Stimulated activated naive CD4-positive, alpha-beta T cell (primary cell): ENCODE results near the gene EIF6.
"Not testable (repeated sequence)": the region's sequence is repeated elsewhere in the genome, so short reads cannot be mapped to it uniquely, and the experiment has no call there.

Source experiments
- DNase-seq, 6 experiments: peaks; one replicate each; lab custom pipeline; 2025; lab: John Stamatoyannopoulos, UW

The EIF6 gene

GRCh38 chr20:35284267-35284991, at the start of gene EIF6:
Gene EIF6, minus strand, starts transcription at chr20:35284772. Its CDS starts 285 bp downstream, at chr20:35284487.
- DNase-seq, result peak; percentile 19 to 61 (median 53)

GRCh38 chr20:35333606-35334005, 49.0 kb upstream of the EIF6 start:
- no peak for DNase-seq

GRCh38 chr20:35332540-35333200, 48.1 kb upstream of the EIF6 start:
- DNase-seq, result no peak

GRCh38 chr20:35329435-35330139, 45.0 kb upstream of the EIF6 start:
- peak in 2 of 6 experiments; percentile 4 to 10 for DNase-seq

- DNase-seq, result no peak
Observed at GRCh38 chr20:35328689-35329088, 44.1 kb upstream of the EIF6 start.

- no peak for DNase-seq
Observed at GRCh38 chr20:35328095-35328685, 43.6 kb upstream of the EIF6 start.

- no peak for DNase-seq
Observed at GRCh38 chr20:35327074-35327976, 42.8 kb upstream of the EIF6 start.

- DNase-seq, result no peak
Observed at GRCh38 chr20:35326740-35327073, 42.1 kb upstream of the EIF6 start.

GRCh38 chr20:35326021-35326739, 41.6 kb upstream of the EIF6 start:
- DNase-seq, result no peak

- DNase-seq, result no peak
Observed at GRCh38 chr20:35325401-35325800, 40.8 kb upstream of the EIF6 start.

- DNase-seq, result no peak
Observed at GRCh38 chr20:35320396-35321126, 36.0 kb upstream of the EIF6 start.

GRCh38 chr20:35319871-35320197, 35.3 kb upstream of the EIF6 start:
- no peak for DNase-seq

GRCh38 chr20:35319192-35319870, 34.8 kb upstream of the EIF6 start:
- no peak for DNase-seq

GRCh38 chr20:35318502-35319157, 34.1 kb upstream of the EIF6 start:
- no peak for DNase-seq

GRCh38 chr20:35317416-35318210, 33.0 kb upstream of the EIF6 start:
- no peak for DNase-seq

GRCh38 chr20:35316086-35316485, 31.5 kb upstream of the EIF6 start:
- no peak for DNase-seq

GRCh38 chr20:35315632-35316020, 31.1 kb upstream of the EIF6 start:
- not testable (repeated sequence) for DNase-seq

- no peak for DNase-seq
Observed at GRCh38 chr20:35314816-35315631, 30.5 kb upstream of the EIF6 start.
